Activated CD4-positive, alpha-beta T cell treated with anti-CD3 and anti-CD28 coated beads, Interleukin-2, Interleukin-4, amounts not matched to agents 100 ng/mL and 50 ng/mL, durations not matched to agents 16 hours and 8 hours (primary cell): ENCODE data around the gene TOP2B.

Source experiments
- DNase-seq: peaks from one replicate; pipeline ENCODE4 v3.0.0-alpha.2; 2020; ENCODE audit warnings: low spot score

TOP2B gene

GRCh38 chr3:25674670-25675069 is 10.0 kb upstream of the TOP2B start:
- no peak for DNase-seq

GRCh38 chr3:25673738-25674298 is 9.1 kb upstream of the TOP2B start:
- DNase-seq = no peak

- no peak for DNase-seq
Measured at GRCh38 chr3:25665315-25666280, 891 bp upstream of the TOP2B start.

- peak; percentile 40 for DNase-seq
Measured at GRCh38 chr3:25663869-25664811, 567 bp downstream of the TOP2B start.

GRCh38 chr3:25663347-25663868 is 1.3 kb downstream of the TOP2B start:
- DNase-seq = peak; percentile 23

- DNase-seq = no peak
Measured at GRCh38 chr3:25662736-25663320, 1.9 kb downstream of the TOP2B start.

GRCh38 chr3:25661694-25662437 is 2.8 kb downstream of the TOP2B start:
- no peak for DNase-seq

- no peak for DNase-seq
Measured at GRCh38 chr3:25658836-25659235, 5.9 kb downstream of the TOP2B start.

- DNase-seq = no peak
Measured at GRCh38 chr3:25657293-25657692, 7.4 kb downstream of the TOP2B start.

GRCh38 chr3:25655659-25656058 is 9.0 kb downstream of the TOP2B start:
- no peak for DNase-seq

GRCh38 chr3:25654576-25654975 is 10.1 kb downstream of the TOP2B start:
- no peak for DNase-seq

GRCh38 chr3:25653322-25653721 is 11.4 kb downstream of the TOP2B start:
- no peak for DNase-seq

GRCh38 chr3:25652921-25653320 is 11.8 kb downstream of the TOP2B start:
- DNase-seq = no peak

- no peak for DNase-seq
Measured at GRCh38 chr3:25648925-25649830, 15.5 kb downstream of the TOP2B start.

GRCh38 chr3:25648107-25648535 is 16.6 kb downstream of the TOP2B start:
- DNase-seq = peak; percentile 88

GRCh38 chr3:25635038-25635437 is 29.7 kb downstream of the TOP2B start:
- no peak for DNase-seq

GRCh38 chr3:25633919-25634318 is 30.8 kb downstream of the TOP2B start:
- no peak for DNase-seq

- DNase-seq = no peak
Measured at GRCh38 chr3:25631989-25632388, 32.7 kb downstream of the TOP2B start.

- DNase-seq = no peak
Measured at GRCh38 chr3:25621087-25621486, 43.6 kb downstream of the TOP2B start.

GRCh38 chr3:25620493-25620892 is 44.2 kb downstream of the TOP2B start:
- DNase-seq = no peak
